Natural killer cell (primary cell): ENCODE data around the gene KRTAP26-1. TPM values are rescaled to one million over a fixed set of nuclear protein-coding genes. Genes with fewer than 3 reads are reported as not detected.

ENCODE experiments used
- ATAC-seq, 3 donors: fragments of 150-1000 bp in 2 of 3; fragments of 200-7000 bp in 1 of 3; cut with Tn5 transposase; 1 replicate in 1 of 3; 2 replicates in 2 of 3; pipeline ENCODE4 v1.10.0; 2021; ENCODE audit warnings: mild to moderate bottlenecking in 2 of 3, moderate library complexity in 2 of 3
- DNase-seq, 2 donors: peaks; one replicate each; pipeline versions ENCODE4 v3.0.0 to v3.0.0-alpha.2; 2013 to 2021; ENCODE audit warnings: mixed read lengths in 1 of 2
- H3K27ac ChIP-seq: one replicate; pipeline ENCODE4 v1.5.1; 2013; ENCODE audit warnings: mild to moderate bottlenecking, low read length
- H3K27me3 ChIP-seq: one replicate; pipeline ENCODE4 v1.6.1; 2013; ENCODE audit warnings: low read length; ENCODE audit not compliant: control insufficient read depth, insufficient read depth
- H3K36me3 ChIP-seq: one replicate; pipeline ENCODE4 v1.6.1; 2013; ENCODE audit warnings: low read length; ENCODE audit not compliant: control insufficient read depth, insufficient read depth
- H3K4me1 ChIP-seq: one replicate; pipeline ENCODE4 v1.6.1; 2013; ENCODE audit warnings: low read length; ENCODE audit not compliant: control insufficient read depth, insufficient read depth
- H3K4me3 ChIP-seq: one replicate; pipeline ENCODE4 v1.5.1; 2013; ENCODE audit warnings: low read length
- H3K9me3 ChIP-seq: one replicate; pipeline ENCODE4 v1.6.1; 2013; ENCODE audit warnings: low read length; ENCODE audit not compliant: control insufficient read depth, insufficient read depth
- H3K27ac Mint-ChIP-seq, 2 donors: one replicate each; pipeline ENCODE4 v1.8.0; 2022; ENCODE audit warnings: mild to moderate bottlenecking in 2 of 2, mixed read lengths in 2 of 2, moderate library complexity in 1 of 2
- H3K27me3 Mint-ChIP-seq, 2 donors: one replicate each; pipeline ENCODE4 v1.8.0; 2022; ENCODE audit warnings: low read depth in 2 of 2, mixed read lengths in 2 of 2
- H3K36me3 Mint-ChIP-seq: one replicate; pipeline ENCODE4 v1.8.0; 2022; ENCODE audit warnings: mixed read lengths
- H3K4me1 Mint-ChIP-seq, 2 donors: one replicate each; pipeline ENCODE4 v1.8.0; 2022; ENCODE audit warnings: mixed read lengths in 2 of 2
- H3K4me3 Mint-ChIP-seq: one replicate; pipeline ENCODE4 v1.8.0; 2022; ENCODE audit warnings: mild to moderate bottlenecking, moderate library complexity, mixed read lengths
- H3K9me3 Mint-ChIP-seq, 2 donors: one replicate each; pipeline ENCODE4 v1.8.0; 2022; ENCODE audit warnings: mixed read lengths in 2 of 2
- CTCF ChIP-seq: fragments of 200-600 bp; IDR thresholded peaks from one replicate; pipeline ENCODE4 v1.8.0; 2022; ENCODE audit warnings: antibody characterized with exemption
- WGBS: methylation state at CpG from one replicate; pipeline ENCODE4 v1.1.7; 2013; ENCODE audit warnings: missing lambda C conversion rate; ENCODE audit not compliant: insufficient coverage; 5-methylcytosine and 5-hydroxymethylcytosine counted together
- intact Hi-C: fragments of 100-400 bp; cut with micrococcal nuclease; formaldehyde crosslinking; loops from one replicate; pipeline ENCODE4 v1.14.2; 2022
- total RNA-seq, 4 donors: library from RNA; stranded (reverse); fragments of 120-200 nt in 1 of 4; gene quantifications; one replicate each; pipeline versions ENCODE4 v1.2.3 to v1.2.4, GENCODE V29; 2013 to 2022

Gene KRTAP26-1
- total RNA-seq, 3 donors from 2014 or later (not counting 1 experiment from before 2014, with no cell fraction given) = not detected

- Histone ChIP-seq H3K36me3 (no peaks in the 10 kb centered on the region), H3K9me3 (peaks cover 3% of the 10 kb centered on the region), H3K27me3 (no peaks in the 10 kb centered on the region), H3K27ac (no peak overlapping the region), H3K4me3 (no peak overlapping the region), H3K4me1 (no peaks in the 10 kb centered on the region)
- H3K9me3 Mint-ChIP-seq = peaks cover 3 to 8% of the 10 kb centered on the region in 2 donors
- intact Hi-C loops = no loop called here
- H3K36me3 Mint-ChIP-seq = no peaks in the 10 kb centered on the region
- DNase-seq (no peak), ATAC-seq (no peak)
- H3K4me3 Mint-ChIP-seq = no peak overlapping the region
- 85% methylated on average over 3 of the region's 4 CpGs for WGBS
- TF ChIP-seq CTCF = no peak
- no peaks in the 10 kb centered on the region for H3K27me3 Mint-ChIP-seq
- no peak overlapping the region for H3K27ac Mint-ChIP-seq
- H3K4me1 Mint-ChIP-seq = no peaks in the 10 kb centered on the region
Measured at GRCh38 chr21:30329203-30329875, 9.2 kb upstream of the KRTAP26-1 start.

DNA sequence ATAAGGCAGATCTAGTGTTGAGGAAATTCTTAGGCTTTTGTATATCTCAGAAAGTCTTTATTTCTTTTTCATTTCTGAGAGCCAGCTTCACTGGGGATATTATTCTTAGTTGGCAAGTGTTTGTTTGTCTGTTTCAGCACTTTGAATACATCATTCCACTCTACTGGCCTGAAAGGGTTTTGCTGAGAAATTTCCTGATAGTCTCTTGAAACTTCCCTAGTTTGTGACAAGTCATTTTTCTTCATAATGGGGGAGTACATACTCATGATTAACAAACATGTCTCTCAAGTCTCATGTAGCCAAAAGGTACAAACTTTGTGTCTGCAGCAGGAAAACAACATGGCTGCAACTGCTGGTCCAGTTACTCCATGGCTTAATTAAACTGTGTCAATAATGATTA, 6.3 kb upstream of the KRTAP26-1 start:
- no peaks in the 10 kb centered on the region for H3K4me1 Mint-ChIP-seq
- H3K4me3 Mint-ChIP-seq = no peak overlapping the region
- intact Hi-C loops = no loop called here
- no peak overlapping the region for H3K27ac Mint-ChIP-seq
- no peak overlapping the region for H3K4me3 ChIP-seq
- peaks cover 4 to 9% of the 10 kb centered on the region in 2 donors for H3K9me3 Mint-ChIP-seq
- H3K4me1 ChIP-seq = no peaks in the 10 kb centered on the region
- peaks cover 3% of the 10 kb centered on the region for H3K9me3 ChIP-seq
- DNase-seq (no peak), ATAC-seq (no peak)
- no peaks in the 10 kb centered on the region for H3K27me3 ChIP-seq
- no peak overlapping the region for H3K27ac ChIP-seq
- H3K36me3 Mint-ChIP-seq = no peaks in the 10 kb centered on the region
- no peaks in the 10 kb centered on the region for H3K36me3 ChIP-seq
- no peak for TF ChIP-seq CTCF
- H3K27me3 Mint-ChIP-seq = no peaks in the 10 kb centered on the region

- intact Hi-C loops = no loop called here
- H3K27me3 Mint-ChIP-seq = no peaks in the 10 kb centered on the region
- no peak for DNase-seq
- Histone ChIP-seq H3K27me3 (no peaks in the 10 kb centered on the region), H3K4me3 (no peak overlapping the region), H3K4me1 (no peaks in the 10 kb centered on the region), H3K36me3 (no peaks in the 10 kb centered on the region), H3K27ac (no peak overlapping the region), H3K9me3 (no peaks in the 10 kb centered on the region)
- no peaks in the 10 kb centered on the region for H3K4me1 Mint-ChIP-seq
- H3K27ac Mint-ChIP-seq = no peak overlapping the region
- no peak overlapping the region for H3K4me3 Mint-ChIP-seq
- peaks cover 7 to 16% of the 10 kb centered on the region in 2 donors for H3K9me3 Mint-ChIP-seq
- no peak for TF ChIP-seq CTCF
- no peaks in the 10 kb centered on the region for H3K36me3 Mint-ChIP-seq
- 71% methylated on average over 1 of the region's 2 CpGs for WGBS
- ATAC-seq = no peak
Measured at GRCh38 chr21:30315701-30316100, 4.4 kb downstream of the KRTAP26-1 start.

- WGBS = 92% methylated on average over 2 of the region's 2 CpGs
- Histone ChIP-seq H3K36me3 (no peaks in the 10 kb centered on the region), H3K4me1 (no peaks in the 10 kb centered on the region), H3K9me3 (no peaks in the 10 kb centered on the region), H3K27me3 (no peaks in the 10 kb centered on the region), H3K4me3 (no peak overlapping the region), H3K27ac (no peak overlapping the region)
- no peak for ATAC-seq
- TF ChIP-seq CTCF = no peak
- Mint-ChIP-seq H3K27me3 (no peaks in the 10 kb centered on the region), H3K4me3 (no peak overlapping the region), H3K4me1 (no peaks in the 10 kb centered on the region), H3K27ac (no peak overlapping the region), H3K9me3 (peaks cover 6 to 10% of the 10 kb centered on the region in 2 donors), H3K36me3 (no peaks in the 10 kb centered on the region)
- DNase-seq = no peak
- intact Hi-C loops = no loop called here
Measured at GRCh38 chr21:30306884-30307283, 13.2 kb downstream of the KRTAP26-1 start.
